HG02943 (cell line): ENCODE results near the gene ACSM4.
"Not testable (repeated sequence)": the region's sequence is repeated elsewhere in the genome, so short reads cannot be mapped to it uniquely, and the experiment has no call there.

Experiments used
- ATAC-seq: cut with Tn5 transposase; IDR thresholded peaks from one replicate; pipeline ENCODE4 v1.9.1; 2021; ENCODE audit warnings: mild to moderate bottlenecking, low read depth, moderate library complexity; ENCODE audit not compliant: unreplicated experiment

The ACSM4 gene

GRCh38 chr12:7327918-7328317 lies 24.0 kb downstream of the ACSM4 start:
- no peak for ATAC-seq

- not testable (repeated sequence) for ATAC-seq
Observed at GRCh38 chr12:7337790-7338189, 33.9 kb downstream of the ACSM4 start.

GRCh38 chr12:7339675-7340074 lies 35.8 kb downstream of the ACSM4 start:
- ATAC-seq = no peak

- ATAC-seq = no peak
Observed at GRCh38 chr12:7344833-7345606, 41.1 kb downstream of the ACSM4 start.

GRCh38 chr12:7346551-7347225 lies 42.8 kb downstream of the ACSM4 start:
- ATAC-seq = no peak

- no peak for ATAC-seq
Observed at GRCh38 chr12:7349418-7349817, 45.5 kb downstream of the ACSM4 start.

GRCh38 chr12:7351177-7351576 lies 47.3 kb downstream of the ACSM4 start:
- ATAC-seq = no peak

GRCh38 chr12:7352661-7353060 lies 48.8 kb downstream of the ACSM4 start:
- no peak for ATAC-seq

- ATAC-seq = no peak
Observed at GRCh38 chr12:7354529-7354928, 50.7 kb downstream of the ACSM4 start.

GRCh38 chr12:7361265-7361664 lies 57.4 kb downstream of the ACSM4 start:
- no peak for ATAC-seq

GRCh38 chr12:7362734-7363133 lies 58.9 kb downstream of the ACSM4 start:
- no peak for ATAC-seq

- ATAC-seq = no peak
Observed at GRCh38 chr12:7369274-7369729, 65.4 kb downstream of the ACSM4 start.

- ATAC-seq = no peak
Observed at GRCh38 chr12:7373226-7373625, 69.4 kb downstream of the ACSM4 start.

GRCh38 chr12:7374423-7375144 lies 70.7 kb downstream of the ACSM4 start:
- ATAC-seq = no peak

- no peak for ATAC-seq
Observed at GRCh38 chr12:7375145-7375543, 71.3 kb downstream of the ACSM4 start.

GRCh38 chr12:7376196-7376595 lies 72.3 kb downstream of the ACSM4 start:
- no peak for ATAC-seq
